Subcutaneous adipose tissue (tissue), 4 donors: ENCODE data around the gene CCDC171. TPM values are rescaled to one million over a fixed set of nuclear protein-coding genes. Genes with fewer than 3 reads are reported as not detected.

ENCODE experiments used
- CTCF ChIP-seq: fragments of 450-650 bp; IDR thresholded peaks from one replicate; pipeline ENCODE4 v1.5.1; 2016; ENCODE audit warnings: low read depth, mild to moderate bottlenecking, control low read depth, antibody characterized with exemption, moderate library complexity
- total RNA-seq, 4 donors: library from RNA; depleted of rRNA; stranded (reverse); fragments of >200 nt; gene quantifications; one replicate each; pipeline ENCODE4 v1.1.0, GENCODE V29; 2016

The CCDC171 gene
- total RNA-seq, 4 donors from 2014 or later = 2.9 to 3.8 (median 3.6) TPM

GRCh38 chr9:15972760-15973159 lies 419.9 kb downstream of the CCDC171 start:
- no peak for TF ChIP-seq CTCF

GRCh38 chr9:15975101-15975778 lies 422.4 kb downstream of the CCDC171 start:
- TF ChIP-seq CTCF = no peak

- TF ChIP-seq CTCF = no peak
Observed at GRCh38 chr9:15977438-15977837, 424.6 kb downstream of the CCDC171 start.

GRCh38 chr9:15982182-15982581 lies 429.3 kb downstream of the CCDC171 start:
- TF ChIP-seq CTCF = no peak

- TF ChIP-seq CTCF = no peak
Observed at GRCh38 chr9:15999422-16000339, 446.8 kb downstream of the CCDC171 start.

GRCh38 chr9:16000811-16001210 lies 448.0 kb downstream of the CCDC171 start:
- no peak for TF ChIP-seq CTCF

GRCh38 chr9:16001856-16002255 lies 449.0 kb downstream of the CCDC171 start:
- no peak for TF ChIP-seq CTCF
